HEK293 (cell line): ENCODE data around the gene CNN2.

Source experiments
- GLIS2 ChIP-seq: fragments of 450-650 bp; formaldehyde crosslinking; IDR thresholded peaks from 2 replicates; pipeline ENCODE4 v1.5.1; 2016; ENCODE audit warnings: missing biosample characterization, missing genetic modification characterization
- KLF1 ChIP-seq: fragments of 450-650 bp; formaldehyde crosslinking; IDR thresholded peaks from 2 replicates; pipeline ENCODE4 v1.5.1; 2016; ENCODE audit warnings: missing biosample characterization, missing genetic modification characterization
- KLF8 ChIP-seq: fragments of 450-650 bp; formaldehyde crosslinking; IDR thresholded peaks from 2 replicates; pipeline ENCODE4 v1.5.1; 2016; ENCODE audit warnings: missing biosample characterization, missing genetic modification characterization
- SP2 ChIP-seq: fragments of 450-650 bp; formaldehyde crosslinking; IDR thresholded peaks from 2 replicates; pipeline ENCODE4 v1.5.1; 2016; ENCODE audit warnings: missing biosample characterization, missing genetic modification characterization
- SP3 ChIP-seq: fragments of 450-650 bp; formaldehyde crosslinking; IDR thresholded peaks from 2 replicates; pipeline ENCODE4 v1.5.1; 2016; ENCODE audit warnings: missing biosample characterization, missing genetic modification characterization
- ZBTB8A ChIP-seq: fragments of 450-650 bp; formaldehyde crosslinking; IDR thresholded peaks from 2 replicates; pipeline ENCODE4 v1.5.1; 2016; ENCODE audit warnings: missing biosample characterization, missing genetic modification characterization
- ZEB2 ChIP-seq: fragments of 450-650 bp; formaldehyde crosslinking; IDR thresholded peaks from 2 replicates; pipeline ENCODE4 v1.5.1; 2016; ENCODE audit warnings: missing biosample characterization, missing genetic modification characterization
- ZNF10 ChIP-seq: fragments of 450-650 bp; formaldehyde crosslinking; IDR thresholded peaks from 2 replicates; pipeline ENCODE4 v1.5.1; 2017; ENCODE audit warnings: missing biosample characterization, missing genetic modification characterization
- ZNF114 ChIP-seq: fragments of 450-650 bp; formaldehyde crosslinking; IDR thresholded peaks from 2 replicates; pipeline ENCODE4 v1.5.0; 2017; ENCODE audit warnings: missing biosample characterization, missing genetic modification characterization
- ZNF132 ChIP-seq: fragments of 450-650 bp; formaldehyde crosslinking; IDR thresholded peaks from 2 replicates; pipeline ENCODE4 v1.5.1; 2017; ENCODE audit warnings: missing biosample characterization, missing genetic modification characterization, borderline replicate concordance
- ZNF140 ChIP-seq: fragments of 450-650 bp; formaldehyde crosslinking; IDR thresholded peaks from 2 replicates; pipeline ENCODE4 v1.5.1; 2016; ENCODE audit warnings: missing biosample characterization, missing genetic modification characterization
- ZNF146 ChIP-seq: fragments of 450-650 bp; formaldehyde crosslinking; IDR thresholded peaks from 2 replicates; pipeline ENCODE4 v1.5.1; 2016; ENCODE audit warnings: missing biosample characterization, missing genetic modification characterization
- ZNF155 ChIP-seq: fragments of 450-650 bp; formaldehyde crosslinking; IDR thresholded peaks from 2 replicates; pipeline ENCODE4 v1.5.1; 2016; ENCODE audit warnings: missing biosample characterization, missing genetic modification characterization
- ZNF202 ChIP-seq: fragments of 450-650 bp; formaldehyde crosslinking; IDR thresholded peaks from 2 replicates; pipeline ENCODE4 v1.5.1; 2016; ENCODE audit warnings: missing biosample characterization, missing genetic modification characterization, borderline replicate concordance
- ZNF274 ChIP-seq, 2 experiments: fragments of 200-500 bp in 1 of 2; fragments of 450-650 bp in 1 of 2; sonication (Bioruptor generic) in 1 of 2; formaldehyde crosslinking in 1 of 2; IDR thresholded peaks; 2 replicates each; pipeline versions ENCODE4 v1.5.1 to v1.6.1; 2014 to 2016; ENCODE audit warnings: borderline replicate concordance in 1 of 2, inconsistent platforms in 1 of 2, low read length in 1 of 2, missing biosample characterization in 1 of 2, missing genetic modification characterization in 1 of 2
- ZNF324 ChIP-seq: fragments of 450-650 bp; formaldehyde crosslinking; IDR thresholded peaks from 2 replicates; pipeline ENCODE4 v1.5.1; 2016; ENCODE audit warnings: missing biosample characterization, missing genetic modification characterization
- ZNF341 ChIP-seq: fragments of 450-650 bp; formaldehyde crosslinking; IDR thresholded peaks from 2 replicates; pipeline ENCODE4; 2016; ENCODE audit warnings: low read depth, missing biosample characterization, missing genetic modification characterization
- ZNF366 ChIP-seq: fragments of 450-650 bp; formaldehyde crosslinking; conservative IDR thresholded peaks from 2 replicates; pipeline ENCODE4 v1.5.1; 2016; ENCODE audit warnings: missing biosample characterization, missing genetic modification characterization
- ZNF416 ChIP-seq: fragments of 450-650 bp; formaldehyde crosslinking; IDR thresholded peaks from 2 replicates; pipeline ENCODE4 v1.5.1; 2016; ENCODE audit warnings: missing biosample characterization, missing genetic modification characterization
- ZNF423 ChIP-seq: fragments of 450-650 bp; formaldehyde crosslinking; IDR thresholded peaks from 2 replicates; pipeline ENCODE4 v1.5.1; 2016; ENCODE audit warnings: missing biosample characterization, missing genetic modification characterization
- ZNF449 ChIP-seq: fragments of 450-650 bp; formaldehyde crosslinking; IDR thresholded peaks from 2 replicates; pipeline ENCODE4 v1.5.1; 2017; ENCODE audit warnings: missing biosample characterization, mild to moderate bottlenecking, missing genetic modification characterization, moderate library complexity
- ZNF48 ChIP-seq: fragments of 450-650 bp; formaldehyde crosslinking; IDR thresholded peaks from 2 replicates; pipeline ENCODE4 v1.5.1; 2016; ENCODE audit warnings: missing biosample characterization, missing genetic modification characterization
- ZNF514 ChIP-seq: fragments of 450-650 bp; formaldehyde crosslinking; IDR thresholded peaks from 2 replicates; pipeline ENCODE4 v1.5.1; 2016; ENCODE audit warnings: missing biosample characterization, missing genetic modification characterization
- ZNF555 ChIP-seq: fragments of 450-650 bp; formaldehyde crosslinking; conservative IDR thresholded peaks from 2 replicates; pipeline ENCODE4 v1.5.1; 2017; ENCODE audit warnings: missing biosample characterization, mild to moderate bottlenecking, missing genetic modification characterization, inconsistent platforms
- ZNF558 ChIP-seq: fragments of 450-650 bp; formaldehyde crosslinking; IDR thresholded peaks from 2 replicates; pipeline ENCODE4 v1.5.1; 2016; ENCODE audit warnings: missing biosample characterization, missing genetic modification characterization
- ZNF600 ChIP-seq: fragments of 450-650 bp; formaldehyde crosslinking; IDR thresholded peaks from 2 replicates; pipeline ENCODE4 v1.5.1; 2016; ENCODE audit warnings: missing biosample characterization, missing genetic modification characterization
- ZNF623 ChIP-seq: fragments of 450-650 bp; formaldehyde crosslinking; IDR thresholded peaks from 2 replicates; pipeline ENCODE4 v1.5.1; 2016; ENCODE audit warnings: missing biosample characterization, missing genetic modification characterization
- ZNF629 ChIP-seq: fragments of 450-650 bp; formaldehyde crosslinking; IDR thresholded peaks from 2 replicates; pipeline ENCODE4 v1.5.1; 2017; ENCODE audit warnings: missing biosample characterization, missing genetic modification characterization
- ZNF658 ChIP-seq: fragments of 450-650 bp; formaldehyde crosslinking; IDR thresholded peaks from 2 replicates; pipeline ENCODE4; 2016; ENCODE audit warnings: missing biosample characterization, missing genetic modification characterization
- ZNF664 ChIP-seq: fragments of 450-650 bp; formaldehyde crosslinking; IDR thresholded peaks from 2 replicates; pipeline ENCODE4 v1.5.1; 2016; ENCODE audit warnings: missing biosample characterization, missing genetic modification characterization
- ZNF792 ChIP-seq: fragments of 450-650 bp; formaldehyde crosslinking; IDR thresholded peaks from 2 replicates; pipeline ENCODE4 v1.5.1; 2016; ENCODE audit warnings: missing biosample characterization, missing genetic modification characterization
- ZNF837 ChIP-seq: fragments of 450-650 bp; formaldehyde crosslinking; IDR thresholded peaks from 2 replicates; pipeline ENCODE4 v1.5.1; 2016; ENCODE audit warnings: missing biosample characterization, missing genetic modification characterization
- ZSCAN16 ChIP-seq: fragments of 450-650 bp; formaldehyde crosslinking; IDR thresholded peaks from 2 replicates; pipeline ENCODE4 v1.5.1; 2016; ENCODE audit warnings: missing biosample characterization, missing genetic modification characterization
- ZSCAN23 ChIP-seq: fragments of 450-650 bp; formaldehyde crosslinking; IDR thresholded peaks from 2 replicates; pipeline ENCODE4 v1.5.1; 2016; ENCODE audit warnings: missing biosample characterization, missing genetic modification characterization
- ZXDB ChIP-seq: fragments of 450-650 bp; formaldehyde crosslinking; IDR thresholded peaks from 2 replicates; pipeline ENCODE4 v1.5.1; 2016; ENCODE audit warnings: missing biosample characterization, missing genetic modification characterization
- TF ChIP-seq, protein P1 (sequence below): fragments of 450-650 bp; formaldehyde crosslinking; IDR thresholded peaks from 2 replicates; pipeline ENCODE4 v1.5.1; 2016; ENCODE audit warnings: missing biosample characterization, missing genetic modification characterization, borderline replicate concordance

The CNN2 gene

GRCh38 chr19:1040476-1041271 is 14.3 kb downstream of the CNN2 start (continued):
- TF ChIP-seq ZNF555 (tag by site-specific recombination) (no peak), ZNF202 (tag by site-specific recombination) (no peak), ZNF837 (tag by site-specific recombination) (no peak), ZBTB8A (tag by site-specific recombination) (peak; percentile 14; the same call in 1 of the 2 replicates), SP2 (tag by site-specific recombination) (peak; percentile 94), ZNF658 (no peak), ZNF366 (tag by site-specific recombination) (no peak; the same call in 1 of the 2 replicates), ZXDB (tag by site-specific recombination) (peak; percentile 95), ZNF558 (tag by site-specific recombination) (peak; percentile 8; the same call in 1 of the 2 replicates), ZNF416 (tag by site-specific recombination) (no peak), ZNF155 (tag by site-specific recombination) (no peak), ZNF623 (tag by site-specific recombination) (peak; percentile 17; the same call in 1 of the 2 replicates), ZSCAN16 (peak; percentile 78), ZNF792 (peak; percentile 99), ZNF140 (no peak), ZNF132 (tag by site-specific recombination) (no peak), ZNF274 (IDR thresholded peaks at IDR 0.05; ENCODE audit: low read length) (no peak), ZNF274 (tag by site-specific recombination; IDR thresholded peaks at IDR 0.05; ENCODE audit: borderline replicate concordance) (no peak), ZNF324 (tag by site-specific recombination) (peak; percentile 57), ZNF664 (tag by site-specific recombination) (peak; percentile 87), KLF1 (tag by site-specific recombination) (peak; percentile 74), ZSCAN23 (peak; percentile 48; the same call in 1 of the 2 replicates), ZEB2 (tag by site-specific recombination) (peak; percentile 96), ZNF600 (no peak), SP3 (peak; percentile 67), ZNF629 (tag by site-specific recombination) (peak; percentile 77), KLF8 (peak; percentile 95), ZNF114 (tag by site-specific recombination) (no peak), ZNF514 (tag by site-specific recombination) (no peak), ZNF423 (tag by site-specific recombination) (peak; percentile 56; the same call in 1 of the 2 replicates), ZNF449 (peak; percentile 50; the same call in 1 of the 2 replicates), ZNF341 (tag by site-specific recombination) (peak; percentile 41), ZNF10 (tag by site-specific recombination) (peak; percentile 93), ZNF48 (tag by site-specific recombination) (no peak), GLIS2 (tag by site-specific recombination) (peak; percentile 73), ZNF146 (tag by site-specific recombination) (no peak)
- TF ChIP-seq, protein P1, sequence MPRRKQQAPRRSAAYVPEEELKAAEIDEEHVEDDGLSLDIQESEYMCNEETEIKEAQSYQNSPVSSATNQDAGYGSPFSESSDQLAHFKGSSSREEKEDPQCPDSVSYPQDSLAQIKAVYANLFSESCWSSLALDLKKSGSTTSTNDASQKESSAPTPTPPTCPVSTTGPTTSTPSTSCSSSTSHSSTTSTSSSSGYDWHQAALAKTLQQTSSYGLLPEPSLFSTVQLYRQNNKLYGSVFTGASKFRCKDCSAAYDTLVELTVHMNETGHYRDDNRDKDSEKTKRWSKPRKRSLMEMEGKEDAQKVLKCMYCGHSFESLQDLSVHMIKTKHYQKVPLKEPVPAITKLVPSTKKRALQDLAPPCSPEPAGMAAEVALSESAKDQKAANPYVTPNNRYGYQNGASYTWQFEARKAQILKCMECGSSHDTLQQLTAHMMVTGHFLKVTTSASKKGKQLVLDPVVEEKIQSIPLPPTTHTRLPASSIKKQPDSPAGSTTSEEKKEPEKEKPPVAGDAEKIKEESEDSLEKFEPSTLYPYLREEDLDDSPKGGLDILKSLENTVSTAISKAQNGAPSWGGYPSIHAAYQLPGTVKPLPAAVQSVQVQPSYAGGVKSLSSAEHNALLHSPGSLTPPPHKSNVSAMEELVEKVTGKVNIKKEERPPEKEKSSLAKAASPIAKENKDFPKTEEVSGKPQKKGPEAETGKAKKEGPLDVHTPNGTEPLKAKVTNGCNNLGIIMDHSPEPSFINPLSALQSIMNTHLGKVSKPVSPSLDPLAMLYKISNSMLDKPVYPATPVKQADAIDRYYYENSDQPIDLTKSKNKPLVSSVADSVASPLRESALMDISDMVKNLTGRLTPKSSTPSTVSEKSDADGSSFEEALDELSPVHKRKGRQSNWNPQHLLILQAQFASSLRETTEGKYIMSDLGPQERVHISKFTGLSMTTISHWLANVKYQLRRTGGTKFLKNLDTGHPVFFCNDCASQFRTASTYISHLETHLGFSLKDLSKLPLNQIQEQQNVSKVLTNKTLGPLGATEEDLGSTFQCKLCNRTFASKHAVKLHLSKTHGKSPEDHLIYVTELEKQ (tag by site-specific recombination) = 0 out of 2 replicates have a peak, but pooled peaks have one; percentile 17
- TF ChIP-seq, all 188 proteins: peak for 46
